B cell (primary cell): ENCODE results near the gene COL4A1. TPM values are rescaled to one million over a fixed set of nuclear protein-coding genes. Genes with fewer than 3 reads are reported as not detected.

Source experiments
- ATAC-seq: fragments of 200-7000 bp; cut with Tn5 transposase; one replicate; pipeline ENCODE4 v1.10.0; 2021; ENCODE audit warnings: low read depth, mild to moderate bottlenecking, moderate number of reproducible peaks, moderate library complexity
- CTCF ChIA-PET: fragments of 350-600 bp; sonication (Branson Sonifier 250); formaldehyde crosslinking; loops from one replicate; lab custom pipeline; 2021; ENCODE audit warnings: antibody characterized with exemption, inconsistent platforms; lab: Charles Lee
- POLR2A ChIA-PET: fragments of 350-600 bp; sonication (Branson Sonifier 250); formaldehyde crosslinking; loops from one replicate; lab custom pipeline; 2021; ENCODE audit warnings: antibody characterized with exemption; lab: Charles Lee
- DNase-seq: peaks from one replicate; pipeline ENCODE4 v3.0.0; 2013
- H2AFZ ChIP-seq: 2 replicates; pipeline ENCODE4 v1.6.1; 2012; ENCODE audit warnings: mild to moderate bottlenecking, low read depth, low read length; ENCODE audit not compliant: insufficient read depth, poor library complexity, severe bottlenecking
- H3K27ac ChIP-seq, 2 donors: 1 replicate in 1 of 2; 2 replicates in 1 of 2; pipeline ENCODE4 v1.5.1; 2012 to 2013; ENCODE audit warnings: low read length in 2 of 2, mild to moderate bottlenecking in 2 of 2, moderate library complexity in 1 of 2
- H3K27me3 ChIP-seq, 4 experiments: fragments of 200-600 bp in 1 of 4; sonication (generic) in 1 of 4; replicated peaks in 1 of 4; 1 replicate in 2 of 4; 2 replicates in 2 of 4; pipeline versions ENCODE4 v1.6.1 to v1.7.0; 2013 to 2016; ENCODE audit warnings: low read length in 3 of 4, mild to moderate bottlenecking in 2 of 4, mixed read lengths in 1 of 4, moderate library complexity in 1 of 4; ENCODE audit not compliant: insufficient read depth in 4 of 4, control insufficient read depth in 3 of 4; ENCODE audit errors: control extremely low read depth in 1 of 4
- H3K36me3 ChIP-seq, 2 experiments: replicated peaks in 1 of 2; 1 replicate in 1 of 2; 2 replicates in 1 of 2; pipeline versions ENCODE4 v1.6.1 to v1.7.1; 2013; ENCODE audit warnings: low read length in 1 of 2; ENCODE audit not compliant: insufficient read depth in 2 of 2, control insufficient read depth in 1 of 2; ENCODE audit errors: control extremely low read depth in 1 of 2, extremely low read depth in 1 of 2
- H3K4me1 ChIP-seq, 2 donors: fragments of 200-600 bp in 1 of 2; sonication (generic) in 1 of 2; 1 replicate in 1 of 2; 2 replicates in 1 of 2; pipeline versions ENCODE4 v1.5.1 to v1.6.1; 2013 to 2017; ENCODE audit warnings: low read length in 2 of 2; ENCODE audit not compliant: control insufficient read depth in 2 of 2, insufficient read depth in 2 of 2
- H3K4me2 ChIP-seq: replicated peaks from 2 replicates; pipeline ENCODE3; 2012; ENCODE audit warnings: mild to moderate bottlenecking, low read depth, low read length; ENCODE audit not compliant: poor library complexity, severe bottlenecking
- H3K4me3 ChIP-seq, 5 experiments: fragments of 200-600 bp in 1 of 5; sonication (generic) in 1 of 5; 1 replicate in 3 of 5; 2 replicates in 2 of 5; pipeline versions ENCODE4 v1.5.1 to v1.7.0; 2011 to 2016; ENCODE audit warnings: low read length in 4 of 5, mild to moderate bottlenecking in 4 of 5, low read depth in 2 of 5, control low read depth in 1 of 5, moderate library complexity in 1 of 5; ENCODE audit not compliant: insufficient read depth in 1 of 5; ENCODE audit errors: control extremely low read depth in 1 of 5, extremely low read depth in 1 of 5
- H3K79me2 ChIP-seq: fragments of 200-600 bp; sonication (generic); one replicate; pipeline ENCODE4 v1.6.0; 2016; ENCODE audit warnings: low read length; ENCODE audit not compliant: control insufficient read depth, insufficient read depth
- H3K9ac ChIP-seq: fragments of 200-600 bp; sonication (generic); 2 replicates; pipeline ENCODE4 v1.6.1; 2017; ENCODE audit warnings: mild to moderate bottlenecking, low read length, moderate library complexity
- H3K9me3 ChIP-seq, 3 donors: one replicate each; pipeline versions ENCODE4 v1.6.1 to v1.7.1; 2013; ENCODE audit warnings: low read length in 2 of 3; ENCODE audit not compliant: control insufficient read depth in 2 of 3, insufficient read depth in 1 of 3; ENCODE audit errors: control extremely low read depth in 1 of 3
- H4K20me1 ChIP-seq: 2 replicates; pipeline ENCODE4 v1.6.0; 2012; ENCODE audit warnings: mild to moderate bottlenecking, low read length; ENCODE audit not compliant: insufficient read depth, control insufficient read depth, poor library complexity, severe bottlenecking
- H3K27ac Mint-ChIP-seq: one replicate; pipeline ENCODE4 v1.8.0; 2021; ENCODE audit warnings: mixed read lengths
- H3K27me3 Mint-ChIP-seq: one replicate; pipeline ENCODE4 v1.8.0; 2021; ENCODE audit warnings: mixed read lengths
- H3K4me1 Mint-ChIP-seq: one replicate; pipeline ENCODE4 v1.8.0; 2021; ENCODE audit warnings: mixed read lengths
- H3K4me3 Mint-ChIP-seq: one replicate; pipeline ENCODE4 v1.8.0; 2021; ENCODE audit warnings: mixed read lengths
- H3K9me3 Mint-ChIP-seq: one replicate; pipeline ENCODE4 v1.8.0; 2022; ENCODE audit warnings: mixed read lengths; ENCODE audit not compliant: insufficient read depth
- EZH2 ChIP-seq: IDR thresholded peaks from 2 replicates; pipeline ENCODE4 v1.6.1; 2012; ENCODE audit warnings: borderline replicate concordance, low read depth, mild to moderate bottlenecking, moderate library complexity, low read length; ENCODE audit not compliant: insufficient read depth, poor library complexity, severe bottlenecking
- WGBS: methylation state at CpG from one replicate; pipeline ENCODE4 v1.1.5; 2013; ENCODE audit warnings: missing lambda C conversion rate; ENCODE audit not compliant: insufficient coverage; 5-methylcytosine and 5-hydroxymethylcytosine counted together
- intact Hi-C: fragments of 100-400 bp; cut with micrococcal nuclease; formaldehyde crosslinking; loops from one replicate; pipeline ENCODE4 v1.10.0; 2022
- polyA plus RNA-seq: library from polyadenylated mRNA; depleted of rRNA; stranded (reverse); fragments of >200 nt; gene quantifications from 2 replicates; pipeline ENCODE4 v1.2.3, GENCODE V29; 2012
- total RNA-seq, 2 donors: library from RNA; stranded (reverse); fragments of 120-200 nt in 1 of 2; gene quantifications; 1 replicate in 1 of 2; 2 replicates in 1 of 2; pipeline versions ENCODE4 v1.2.3 to v1.2.4, GENCODE V29; 2013 to 2022
- TF ChIP-seq, protein P1 (sequence below): fragments of 200-600 bp; IDR thresholded peaks from one replicate; pipeline ENCODE4 v1.8.0; 2022; ENCODE audit warnings: antibody characterized with exemption, mild to moderate bottlenecking

The COL4A1 gene
- total and polyA plus RNA-seq, 2 donors (not counting 1 experiment from before 2014, with no cell fraction given): not detected

DNA sequence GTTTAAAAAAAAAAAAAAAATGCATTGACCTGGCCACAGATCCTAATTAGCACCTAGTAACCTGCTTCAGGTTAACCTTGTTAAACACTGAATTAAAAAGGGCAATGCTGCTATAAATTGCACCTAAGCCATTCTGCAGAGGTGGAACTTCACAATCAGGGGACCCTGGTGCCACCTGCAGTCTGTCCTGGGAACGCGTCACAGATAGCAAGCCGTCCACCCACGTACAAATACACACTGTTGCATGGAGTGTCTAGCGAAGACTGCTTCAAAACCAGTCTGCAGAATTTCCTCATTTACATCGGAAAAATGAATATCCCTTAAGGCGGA, 169.3 kb downstream of the COL4A1 start:
- no peaks in the 10 kb centered on the region for H3K79me2 ChIP-seq
- H3K27ac Mint-ChIP-seq: no peak overlapping the region
- H2AFZ ChIP-seq: peak overlapping the region; percentile 38
- H3K9ac ChIP-seq: peak overlapping the region; percentile 29
- H4K20me1 ChIP-seq: no peaks in the 10 kb centered on the region
- intact Hi-C loops: no loop called here
- ChIA-PET CTCF (no interaction called here), POLR2A (no interaction called here)
- H3K9me3 ChIP-seq: no peaks in the 10 kb centered on the region
- H3K4me1 ChIP-seq: peaks cover 7 to 11% of the 10 kb centered on the region in 2 donors
- DNase-seq: no peak
- peak overlapping the region; percentile 80 for H3K4me3 Mint-ChIP-seq
- H3K27me3 Mint-ChIP-seq: peaks cover 29% of the 10 kb centered on the region
- no peak for ATAC-seq
- H3K4me1 Mint-ChIP-seq: peaks cover 11% of the 10 kb centered on the region
- H3K36me3 ChIP-seq: no peaks in the 10 kb centered on the region
- H3K27me3 ChIP-seq: peaks cover 0 to 4% (median under 1%) of the 10 kb centered on the region in 4 experiments
- no peak overlapping the region for H3K27ac ChIP-seq
- H3K4me2 ChIP-seq: peak overlapping the region; percentile 63
- H3K4me3 ChIP-seq: peak overlapping the region in 4 of 5 experiments; percentile 25 to 84 (median 44)
- no peak for TF ChIP-seq EZH2
- TF ChIP-seq, protein P1, sequence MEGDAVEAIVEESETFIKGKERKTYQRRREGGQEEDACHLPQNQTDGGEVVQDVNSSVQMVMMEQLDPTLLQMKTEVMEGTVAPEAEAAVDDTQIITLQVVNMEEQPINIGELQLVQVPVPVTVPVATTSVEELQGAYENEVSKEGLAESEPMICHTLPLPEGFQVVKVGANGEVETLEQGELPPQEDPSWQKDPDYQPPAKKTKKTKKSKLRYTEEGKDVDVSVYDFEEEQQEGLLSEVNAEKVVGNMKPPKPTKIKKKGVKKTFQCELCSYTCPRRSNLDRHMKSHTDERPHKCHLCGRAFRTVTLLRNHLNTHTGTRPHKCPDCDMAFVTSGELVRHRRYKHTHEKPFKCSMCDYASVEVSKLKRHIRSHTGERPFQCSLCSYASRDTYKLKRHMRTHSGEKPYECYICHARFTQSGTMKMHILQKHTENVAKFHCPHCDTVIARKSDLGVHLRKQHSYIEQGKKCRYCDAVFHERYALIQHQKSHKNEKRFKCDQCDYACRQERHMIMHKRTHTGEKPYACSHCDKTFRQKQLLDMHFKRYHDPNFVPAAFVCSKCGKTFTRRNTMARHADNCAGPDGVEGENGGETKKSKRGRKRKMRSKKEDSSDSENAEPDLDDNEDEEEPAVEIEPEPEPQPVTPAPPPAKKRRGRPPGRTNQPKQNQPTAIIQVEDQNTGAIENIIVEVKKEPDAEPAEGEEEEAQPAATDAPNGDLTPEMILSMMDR: no peak
- H3K9me3 Mint-ChIP-seq: no peaks in the 10 kb centered on the region
- WGBS: 0% methylated on average over 7 of the region's 7 CpGs

DNA sequence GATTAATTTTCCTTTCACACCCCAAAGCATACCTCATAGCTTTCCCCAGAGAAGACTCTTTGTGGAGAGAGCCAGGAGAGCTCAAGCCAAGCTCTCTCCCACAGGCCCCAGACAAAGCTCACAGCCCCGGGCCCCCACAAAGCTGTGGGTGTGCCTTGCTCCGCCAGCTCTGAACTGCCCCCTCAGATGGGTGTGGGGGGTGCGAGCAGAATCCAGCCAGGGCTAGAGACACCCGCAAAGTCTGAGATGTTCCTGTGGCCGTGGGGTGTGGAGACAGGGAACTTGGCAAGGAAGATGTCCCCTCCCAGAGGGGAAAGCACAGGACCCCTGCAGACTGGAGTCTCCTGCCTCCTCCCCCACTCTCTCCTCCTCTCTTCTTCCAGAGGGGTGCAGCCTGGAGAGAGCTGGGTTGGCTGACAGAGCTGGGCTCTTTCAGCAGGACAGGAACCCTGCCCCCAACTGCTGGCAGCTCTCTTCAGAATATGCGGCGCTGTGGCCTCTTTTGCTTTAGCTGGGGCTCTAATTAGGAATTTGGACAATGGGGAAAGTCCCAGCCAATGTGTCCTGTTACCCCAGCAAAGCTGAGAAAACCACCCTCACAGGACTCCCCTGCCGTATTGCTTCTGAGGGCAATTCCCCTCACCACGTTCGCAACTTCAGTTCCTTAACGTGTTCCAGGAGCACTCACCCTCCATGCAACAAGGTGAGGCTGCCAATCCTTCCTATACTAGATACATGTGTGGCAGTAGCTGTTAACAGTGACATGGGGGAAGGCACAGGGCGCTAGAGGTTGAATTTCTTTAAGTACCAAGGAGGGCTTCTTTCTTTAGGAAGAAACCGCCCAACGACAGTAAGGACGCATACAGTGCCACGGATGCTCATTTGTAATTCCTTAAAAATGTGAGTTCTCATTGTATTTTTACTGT, 170.0 kb downstream of the COL4A1 start:
- intact Hi-C loops: no loop called here
- Histone ChIP-seq H3K4me1 (peaks cover 7 to 11% of the 10 kb centered on the region in 2 donors), H3K9ac (no peak overlapping the region), H2AFZ (no peak overlapping the region), H3K36me3 (no peaks in the 10 kb centered on the region), H3K4me2 (peak overlapping the region; percentile 63), H3K27ac (no peak overlapping the region), H3K9me3 (no peaks in the 10 kb centered on the region), H3K79me2 (no peaks in the 10 kb centered on the region), H4K20me1 (no peaks in the 10 kb centered on the region), H3K27me3 (peaks cover 0 to 4% (median under 1%) of the 10 kb centered on the region in 4 experiments), H3K4me3 (peak overlapping the region in 2 of 5 experiments; percentile 49 to 84)
- POLR2A ChIA-PET: no interaction called here
- Mint-ChIP-seq H3K4me1 (peaks cover 11% of the 10 kb centered on the region), H3K9me3 (no peaks in the 10 kb centered on the region), H3K27ac (no peak overlapping the region), H3K27me3 (peaks cover 29% of the 10 kb centered on the region), H3K4me3 (no peak overlapping the region)
- TF ChIP-seq, protein P1: no peak
- no peak for TF ChIP-seq EZH2
- DNase-seq: no peak
- WGBS: 51% methylated on average over 7 of the region's 16 CpGs
- CTCF ChIA-PET: no interaction called here
- ATAC-seq: no peak
